ENCODE data around the gene SH3BP2.

SH3BP2 gene

GRCh38 chr4:2879026-2879425, 86.1 kb downstream of the SH3BP2 start:
- no peak overlapping the region for H3K4me2 ChIP-seq (ENCODE audit: low read length)
- no peak overlapping the region for H3K27ac ChIP-seq (ENCODE audit: low read depth, low read length, poor library complexity, severe bottlenecking)
- H3K4me3 ChIP-seq (ENCODE audit: low read depth, low read length, poor library complexity, severe bottlenecking): no peak overlapping the region
- H4K20me1 ChIP-seq (ENCODE audit: insufficient read depth, low read length): no peaks in the 10 kb centered on the region
- H3K27me3 ChIP-seq (ENCODE audit: insufficient read depth, low read length): no peaks in the 10 kb centered on the region
- H3K9me2 ChIP-seq (ENCODE audit: low read depth, low read length): no peaks in the 10 kb centered on the region
- H3K9me3 ChIP-seq (ENCODE audit: low read length): no peaks in the 10 kb centered on the region
- H3K4me1 ChIP-seq (ENCODE audit: insufficient read depth, low read length, severe bottlenecking): no peaks in the 10 kb centered on the region
- no peak for TF ChIP-seq CTCF (IDR thresholded peaks at IDR 0.05; ENCODE audit: low read length)
- TF ChIP-seq EZH2 (IDR thresholded peaks at IDR 0.05; ENCODE audit: borderline replicate concordance, low read length): no peak
- no peak overlapping the region for H3K9ac ChIP-seq (ENCODE audit: low read length)
- H3K79me2 ChIP-seq (ENCODE audit: insufficient read depth, low read length): no peaks in the 10 kb centered on the region
- no peaks in the 10 kb centered on the region for H3K36me3 ChIP-seq (ENCODE audit: insufficient read depth, low read length)
- H3F3A ChIP-seq (ENCODE audit: insufficient read depth, low read length): no peaks in the 10 kb centered on the region
- H2AFZ ChIP-seq (ENCODE audit: low read length): no peak overlapping the region

GRCh38 chr4:2881431-2881830, 88.5 kb downstream of the SH3BP2 start:
- H2AFZ ChIP-seq (ENCODE audit: low read length): no peak overlapping the region
- no peak overlapping the region for H3K27ac ChIP-seq (ENCODE audit: low read depth, low read length, poor library complexity, severe bottlenecking)
- H3K27me3 ChIP-seq (ENCODE audit: insufficient read depth, low read length): no peaks in the 10 kb centered on the region
- no peaks in the 10 kb centered on the region for H4K20me1 ChIP-seq (ENCODE audit: insufficient read depth, low read length)
- no peak overlapping the region for H3K9ac ChIP-seq (ENCODE audit: low read length)
- H3K4me3 ChIP-seq (ENCODE audit: low read depth, low read length, poor library complexity, severe bottlenecking): no peak overlapping the region
- no peaks in the 10 kb centered on the region for H3K9me3 ChIP-seq (ENCODE audit: low read length)
- H3F3A ChIP-seq (ENCODE audit: insufficient read depth, low read length): no peaks in the 10 kb centered on the region
- H3K36me3 ChIP-seq (ENCODE audit: insufficient read depth, low read length): no peaks in the 10 kb centered on the region
- TF ChIP-seq EZH2 (IDR thresholded peaks at IDR 0.05; ENCODE audit: borderline replicate concordance, low read length) (no peak), CTCF (IDR thresholded peaks at IDR 0.05; ENCODE audit: low read length) (no peak)
- no peaks in the 10 kb centered on the region for H3K79me2 ChIP-seq (ENCODE audit: insufficient read depth, low read length)
- no peaks in the 10 kb centered on the region for H3K4me1 ChIP-seq (ENCODE audit: insufficient read depth, low read length, severe bottlenecking)
- H3K4me2 ChIP-seq (ENCODE audit: low read length): no peak overlapping the region
- no peaks in the 10 kb centered on the region for H3K9me2 ChIP-seq (ENCODE audit: low read depth, low read length)

- H3K79me2 ChIP-seq (ENCODE audit: insufficient read depth, low read length): no peaks in the 10 kb centered on the region
- H3K9ac ChIP-seq (ENCODE audit: low read length): no peak overlapping the region
- no peaks in the 10 kb centered on the region for H3K27me3 ChIP-seq (ENCODE audit: insufficient read depth, low read length)
- no peak overlapping the region for H3K27ac ChIP-seq (ENCODE audit: low read depth, low read length, poor library complexity, severe bottlenecking)
- H2AFZ ChIP-seq (ENCODE audit: low read length): no peak overlapping the region
- H3F3A ChIP-seq (ENCODE audit: insufficient read depth, low read length): no peaks in the 10 kb centered on the region
- TF ChIP-seq CTCF (IDR thresholded peaks at IDR 0.05; ENCODE audit: low read length) (no peak), EZH2 (IDR thresholded peaks at IDR 0.05; ENCODE audit: borderline replicate concordance, low read length) (no peak)
- no peaks in the 10 kb centered on the region for H3K9me2 ChIP-seq (ENCODE audit: low read depth, low read length)
- H3K4me3 ChIP-seq (ENCODE audit: low read depth, low read length, poor library complexity, severe bottlenecking): no peak overlapping the region
- H4K20me1 ChIP-seq (ENCODE audit: insufficient read depth, low read length): no peaks in the 10 kb centered on the region
- no peak overlapping the region for H3K4me2 ChIP-seq (ENCODE audit: low read length)
- no peaks in the 10 kb centered on the region for H3K4me1 ChIP-seq (ENCODE audit: insufficient read depth, low read length, severe bottlenecking)
- H3K36me3 ChIP-seq (ENCODE audit: insufficient read depth, low read length): no peaks in the 10 kb centered on the region
- H3K9me3 ChIP-seq (ENCODE audit: low read length): no peaks in the 10 kb centered on the region
Observed at GRCh38 chr4:2882341-2882740, 89.5 kb downstream of the SH3BP2 start.
